K562 (cell line): ENCODE results near the gene GCG. TPM values are rescaled to one million over a fixed set of nuclear protein-coding genes. Genes with fewer than 3 reads are reported as not detected.

Experiments used
- ATAC-seq: fragments of 200-7000 bp; cut with Tn5 transposase; 3 replicates; pipeline ENCODE4 v1.9.1; 2020; ENCODE audit warnings: moderate library complexity
- BruUV-seq: library from RNA; stranded (reverse); fragments of 400-500 nt; replicated peaks from 2 replicates; lab custom pipeline; 2021; lab: Mats Ljungman, UMichigan
- CTCF ChIA-PET: fragments of 300-600 bp; formaldehyde crosslinking; extraction: SDS; loops from one replicate; lab custom pipeline; 2021; ENCODE audit warnings: low intra/inter-chr PET ratio; lab: Yijun Ruan, JAX
- POLR2A ChIA-PET: fragments of 300-600, 350-650 bp; sonication (Branson Sonifier 250); formaldehyde crosslinking; extraction: SDS; loops from one replicate; lab custom pipeline; 2021; ENCODE audit warnings: antibody characterized with exemption, inconsistent platforms; lab: Yijun Ruan, JAX
- DNase-seq, 4 experiments: peaks; one replicate each; pipeline versions ENCODE4 v3.0.0 to v3.0.0-alpha.2; 2011 to 2018; ENCODE audit warnings: low spot score in 3 of 4, mixed read lengths in 3 of 4; ENCODE audit errors: extremely low read depth in 1 of 4
- FAIRE-seq: peaks from 2 replicates; lab custom pipeline; 2011; peaks lifted over from hg19 to GRCh38; lab: Jason Lieb, UNC
- H2AFZ ChIP-seq: 2 replicates; pipeline ENCODE4 v1.6.0; 2011; ENCODE audit warnings: low read depth, low read length, control low read depth, inconsistent platforms
- H3K27ac ChIP-seq: fragments of 200-600 bp; 3 replicates; pipeline ENCODE4 v1.8.0; 2011; ENCODE audit warnings: low read depth, mild to moderate bottlenecking, control low read depth, inconsistent platforms, low read length, moderate library complexity, mixed read lengths; ENCODE audit errors: extremely low read depth
- H3K27me3 ChIP-seq, 2 experiments: fragments of 300-600 bp in 1 of 2; 2 replicates in 1 of 2; 3 replicates in 1 of 2; pipeline versions ENCODE4 v1.6.0 to v1.8.0; 2011; ENCODE audit warnings: inconsistent platforms in 2 of 2, low read length in 2 of 2, mild to moderate bottlenecking in 1 of 2, mixed read lengths in 1 of 2, moderate library complexity in 1 of 2; ENCODE audit not compliant: control insufficient read depth in 2 of 2, insufficient read depth in 2 of 2
- H3K36me3 ChIP-seq: fragments of 300-600 bp; 3 replicates; pipeline ENCODE4 v1.8.0; 2011; ENCODE audit warnings: mild to moderate bottlenecking, low read length, inconsistent platforms; ENCODE audit not compliant: control insufficient read depth, insufficient read depth
- H3K4me1 ChIP-seq, 2 experiments: fragments of 200-600 bp in 1 of 2; replicated peaks in 1 of 2; 2 replicates in 1 of 2; 3 replicates in 1 of 2; pipeline versions ENCODE4 v1.5.1 to v1.8.0; 2011; ENCODE audit warnings: inconsistent platforms in 2 of 2, low read length in 2 of 2, mild to moderate bottlenecking in 1 of 2, mixed read lengths in 1 of 2, moderate library complexity in 1 of 2; ENCODE audit not compliant: control insufficient read depth in 2 of 2, insufficient read depth in 2 of 2
- H3K4me2 ChIP-seq: 2 replicates; pipeline ENCODE4 v1.6.1; 2011; ENCODE audit warnings: low read length, control low read depth, inconsistent platforms, mixed read lengths; ENCODE audit not compliant: insufficient read depth
- H3K4me3 ChIP-seq: fragments of 200-600 bp; sonication (generic), shearing (Covaris generic); 2 replicates; pipeline ENCODE4 v1.5.1; 2016; ENCODE audit warnings: control low read depth, inconsistent platforms
- H3K79me2 ChIP-seq: fragments of 200-600 bp; 3 replicates; pipeline ENCODE4 v1.8.0; 2011; ENCODE audit warnings: low read length, inconsistent platforms; ENCODE audit not compliant: control insufficient read depth, insufficient read depth
- H3K9ac ChIP-seq, 2 experiments: 2 replicates each; pipeline versions ENCODE4 v1.6.0 to v1.6.1; 2011; ENCODE audit warnings: low read depth in 2 of 2, low read length in 2 of 2, control low read depth in 1 of 2, inconsistent platforms in 1 of 2, mild to moderate bottlenecking in 1 of 2, mixed read lengths in 1 of 2; ENCODE audit not compliant: insufficient read depth in 1 of 2
- H3K9me1 ChIP-seq: one replicate; pipeline ENCODE4 v1.6.0; 2011; ENCODE audit warnings: inconsistent platforms, mild to moderate bottlenecking, low read length, moderate library complexity; ENCODE audit not compliant: control insufficient read depth, insufficient read depth
- H3K9me3 ChIP-seq: replicated peaks from 2 replicates; pipeline ENCODE4 v1.5.1; 2011; ENCODE audit warnings: low read depth, low read length, inconsistent platforms; ENCODE audit not compliant: control insufficient read depth, insufficient read depth
- H4K20me1 ChIP-seq: replicated peaks from 2 replicates; pipeline ENCODE4 v1.6.1; 2011; ENCODE audit warnings: low read length, inconsistent platforms, mixed read lengths; ENCODE audit not compliant: control insufficient read depth, insufficient read depth
- FOXK2 ChIP-seq, 2 experiments: fragments of 450-650 bp; IDR thresholded peaks in 1 of 2; conservative IDR thresholded peaks in 1 of 2; 2 replicates each; pipeline ENCODE4 v1.6.1; 2016; ENCODE audit warnings: low read depth in 2 of 2, mild to moderate bottlenecking in 1 of 2
- HLTF ChIP-seq: fragments of 450-650 bp; IDR thresholded peaks from 2 replicates; pipeline ENCODE4 v1.6.1; 2016
- POU5F1 ChIP-seq: fragments of 150-350 bp; IDR thresholded peaks from 2 replicates; pipeline ENCODE4 v1.6.1; 2014; ENCODE audit warnings: borderline replicate concordance, low read length, low read depth, mild to moderate bottlenecking; ENCODE audit not compliant: partially characterized antibody
- PURB ChIP-seq: sonication (generic); formaldehyde crosslinking; IDR thresholded peaks from 2 replicates; pipeline ENCODE4 v1.9.0; 2021; ENCODE audit warnings: low read depth, mild to moderate bottlenecking, missing genetic modification reagents
- RBM14 ChIP-seq: fragments of 200-400 bp; formaldehyde crosslinking; IDR thresholded peaks from 2 replicates; pipeline ENCODE4 v1.6.1; 2018; ENCODE audit warnings: low read depth, mild to moderate bottlenecking, low read length, moderate library complexity, borderline replicate concordance; ENCODE audit not compliant: insufficient read depth
- RFX1 ChIP-seq: fragments of 450-650 bp; IDR thresholded peaks from 2 replicates; pipeline ENCODE4 v1.6.1; 2016; ENCODE audit warnings: mild to moderate bottlenecking, moderate library complexity
- TAF7 ChIP-seq: fragments of 450-650 bp; IDR thresholded peaks from 2 replicates; pipeline ENCODE4 v1.6.1; 2016; ENCODE audit warnings: missing genetic modification characterization, missing compliant biosample characterization
- TAF9B ChIP-seq: fragments of 450-650 bp; IDR thresholded peaks from 2 replicates; pipeline ENCODE4 v1.6.1; 2018; ENCODE audit warnings: mild to moderate bottlenecking; ENCODE audit not compliant: partially characterized antibody
- TFAM ChIP-seq: fragments of 250-450 bp; sonication (Bioruptor Pico); conservative IDR thresholded peaks from 2 replicates; pipeline ENCODE4 v1.5.0; 2021; ENCODE audit warnings: mild to moderate bottlenecking, moderate library complexity
- ZNF175 ChIP-seq: fragments of 200-800 bp; sonication (Bioruptor generic); IDR thresholded peaks from 2 replicates; pipeline ENCODE4 v1.6.1; 2016; ENCODE audit warnings: low read depth, mild to moderate bottlenecking, missing genetic modification characterization, missing compliant biosample characterization
- WGBS: fragments of 100-300 bp; shearing (Covaris generic); methylation state at CpG from one replicate; pipeline ENCODE4 v1.1.6; 2016; ENCODE audit warnings: low coverage, mixed read lengths; ENCODE audit not compliant: insufficient coverage; ENCODE audit errors: missing lambda C conversion rate; 5-methylcytosine and 5-hydroxymethylcytosine counted together
- in situ Hi-C: fragments of 300-500 bp; cut with MboI; formaldehyde crosslinking; loops from 4 replicates; pipeline ENCODE4 v1.15.0; 2018; ENCODE audit warnings: inconsistent platforms, mixed read lengths
- intact Hi-C: fragments of 100-400 bp; cut with micrococcal nuclease; formaldehyde crosslinking; loops from 2 replicates; pipeline ENCODE4 v1.14.2; 2022
- polyA plus RNA-seq, 8 experiments: library from polyadenylated mRNA; depleted of rRNA in 4 of 8; stranded (reverse) in 5 of 8; unstranded in 3 of 8; fragments of >200 nt; fragmentation: Nextera tagmentation in 2 of 8; fragmentation: Illumina TruSeq in 1 of 8; extraction: Ambion mirVana in 2 of 8; extraction: Trizol in 1 of 8; gene quantifications; 2 replicates each; pipeline versions ENCODE4 v1.2.1 to v1.2.3, GENCODE V29; 2011 to 2014; ENCODE audit warnings: inconsistent platforms in 1 of 8, missing spikeins in 1 of 8
- total RNA-seq, 7 experiments: library from RNA; depleted of rRNA in 6 of 7; stranded (reverse); fragments of >200 nt in 6 of 7; fragmentation: Illumina TruSeq in 2 of 7; extraction: Trizol in 2 of 7; gene quantifications; 2 replicates each; pipeline versions ENCODE4 v1.2.1 to v1.2.3, GENCODE V29; 2011 to 2021; ENCODE audit warnings: low replicate concordance in 1 of 7
- TF ChIP-seq, protein P1 (sequence below): sonication (generic); formaldehyde crosslinking; IDR thresholded peaks from 2 replicates; pipeline ENCODE4 v1.8.0; 2022; ENCODE audit warnings: mild to moderate bottlenecking, low read depth, missing genetic modification reagents
- TF ChIP-seq, protein P2 (sequence below): fragments of 200-800 bp; sonication (Bioruptor generic); IDR thresholded peaks from 2 replicates; pipeline ENCODE4 v1.6.1; 2017; ENCODE audit warnings: missing genetic modification characterization, missing compliant biosample characterization

The GCG gene
- total and polyA plus RNA-seq, 9 of the 15 experiments (the other 6 are each of a cell fraction or from before 2014, with no cell fraction given), result not detected

DNA sequence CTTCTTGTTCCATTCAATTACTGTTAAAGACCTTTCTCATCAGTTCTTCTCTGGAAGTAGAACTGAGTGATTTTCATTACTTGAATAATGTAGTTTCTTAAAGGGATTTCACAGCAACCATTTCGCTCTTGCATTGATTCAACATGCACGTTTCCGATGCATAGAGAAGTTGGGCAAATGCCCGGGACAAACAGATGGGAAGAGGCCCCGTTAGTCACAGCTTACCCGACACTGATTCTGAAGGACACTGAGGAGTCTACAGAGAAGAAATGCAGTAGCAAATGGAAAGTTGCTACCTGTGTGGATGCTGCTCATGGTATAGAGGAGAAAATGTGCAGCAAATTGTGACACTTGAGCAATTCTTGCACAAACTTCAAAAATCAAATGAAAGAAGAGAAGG, 32.3 kb upstream of the GCG start (continued):
- TF ChIP-seq, protein P1, sequence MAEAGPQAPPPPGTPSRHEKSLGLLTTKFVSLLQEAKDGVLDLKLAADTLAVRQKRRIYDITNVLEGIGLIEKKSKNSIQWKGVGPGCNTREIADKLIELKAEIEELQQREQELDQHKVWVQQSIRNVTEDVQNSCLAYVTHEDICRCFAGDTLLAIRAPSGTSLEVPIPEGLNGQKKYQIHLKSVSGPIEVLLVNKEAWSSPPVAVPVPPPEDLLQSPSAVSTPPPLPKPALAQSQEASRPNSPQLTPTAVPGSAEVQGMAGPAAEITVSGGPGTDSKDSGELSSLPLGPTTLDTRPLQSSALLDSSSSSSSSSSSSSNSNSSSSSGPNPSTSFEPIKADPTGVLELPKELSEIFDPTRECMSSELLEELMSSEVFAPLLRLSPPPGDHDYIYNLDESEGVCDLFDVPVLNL (CRISPR knock-in tag), result no peak
- no peak for TF ChIP-seq POU5F1

GRCh38 chr2:162182395-162182794, 30.3 kb upstream of the GCG start:
- Histone ChIP-seq H2AFZ (no peak overlapping the region), H3K27me3 (no peaks in the 10 kb centered on the region), H3K4me3 (no peak overlapping the region), H3K9me3 (no peaks in the 10 kb centered on the region), H3K4me2 (no peak overlapping the region), H4K20me1 (no peaks in the 10 kb centered on the region), H3K9me1 (no peaks in the 10 kb centered on the region), H3K36me3 (no peaks in the 10 kb centered on the region), H3K9ac (no peak overlapping the region), H3K27ac (no peak overlapping the region), H3K4me1 (no peaks in the 10 kb centered on the region), H3K79me2 (no peaks in the 10 kb centered on the region)
- BruUV-seq, result no TSS peak
- in situ Hi-C loops (no loop called here), intact Hi-C loops (no loop called here)
- TF ChIP-seq HLTF, result no peak
- TF ChIP-seq TAF9B, result no peak
- no peak for TF ChIP-seq RBM14
- no peak for TF ChIP-seq FOXK2 (conservative IDR thresholded peaks at IDR 0.05 in 1 of 2, IDR thresholded peaks at IDR 0.05 in 1 of 2; ENCODE audit: low read depth in 2 of 2)
- no peak for TF ChIP-seq TFAM (CRISPR knock-in tag)
- TF ChIP-seq, protein P2, sequence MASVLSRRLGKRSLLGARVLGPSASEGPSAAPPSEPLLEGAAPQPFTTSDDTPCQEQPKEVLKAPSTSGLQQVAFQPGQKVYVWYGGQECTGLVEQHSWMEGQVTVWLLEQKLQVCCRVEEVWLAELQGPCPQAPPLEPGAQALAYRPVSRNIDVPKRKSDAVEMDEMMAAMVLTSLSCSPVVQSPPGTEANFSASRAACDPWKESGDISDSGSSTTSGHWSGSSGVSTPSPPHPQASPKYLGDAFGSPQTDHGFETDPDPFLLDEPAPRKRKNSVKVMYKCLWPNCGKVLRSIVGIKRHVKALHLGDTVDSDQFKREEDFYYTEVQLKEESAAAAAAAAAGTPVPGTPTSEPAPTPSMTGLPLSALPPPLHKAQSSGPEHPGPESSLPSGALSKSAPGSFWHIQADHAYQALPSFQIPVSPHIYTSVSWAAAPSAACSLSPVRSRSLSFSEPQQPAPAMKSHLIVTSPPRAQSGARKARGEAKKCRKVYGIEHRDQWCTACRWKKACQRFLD (CRISPR knock-in tag), result no peak
- TF ChIP-seq ZNF175 (CRISPR knock-in tag), result no peak
- TF ChIP-seq PURB (CRISPR knock-in tag), result no peak
- TF ChIP-seq TAF7 (tag), result no peak
- no peak for TF ChIP-seq RFX1
- POLR2A ChIA-PET, result no interaction called here
- FAIRE-seq (no peak), ATAC-seq (no peak), DNase-seq (no peak)
- WGBS, result 0% methylated on average over 2 of the region's 2 CpGs
- CTCF ChIA-PET, result no interaction called here
